ENCODE results near the gene FUZ.

FUZ gene

GRCh38 chr19:49776371-49776764, 36.7 kb downstream of the FUZ start:
- no peak for FAIRE-seq

GRCh38 chr19:49775742-49776370, 37.2 kb downstream of the FUZ start:
- FAIRE-seq: no peak

- FAIRE-seq: no peak
These were observed 38.1 kb downstream of the FUZ start for GRCh38 chr19:49774969-49775368.

- no peak for FAIRE-seq
These were observed 39.3 kb downstream of the FUZ start for GRCh38 chr19:49773663-49774350.

- FAIRE-seq: no peak
These were observed 40.2 kb downstream of the FUZ start for GRCh38 chr19:49772850-49773432.

- no peak for FAIRE-seq
These were observed 41.4 kb downstream of the FUZ start for GRCh38 chr19:49771674-49772139.

GRCh38 chr19:49770529-49770928, 42.6 kb downstream of the FUZ start:
- no peak for FAIRE-seq

GRCh38 chr19:49767967-49768581, 45.0 kb downstream of the FUZ start:
- no peak for FAIRE-seq

GRCh38 chr19:49767381-49767780, 45.7 kb downstream of the FUZ start:
- FAIRE-seq: no peak

GRCh38 chr19:49766930-49767299, 46.2 kb downstream of the FUZ start, which contains the start of gene AP2A1:
TSS of gene AP2A1 (plus strand) at chr19:49767001. CDS start at chr19:49767134, 133 bp downstream.
- no peak for FAIRE-seq

GRCh38 chr19:49766007-49766929, 46.8 kb downstream of the FUZ start:
- peak; percentile 88 for FAIRE-seq

GRCh38 chr19:49764341-49764740, 48.8 kb downstream of the FUZ start:
- FAIRE-seq: no peak

- FAIRE-seq: no peak
These were observed 49.9 kb downstream of the FUZ start, which contains the start of gene TSKS for GRCh38 chr19:49763230-49763629. TSS of gene TSKS (minus strand) at chr19:49763306. CDS start at chr19:49763247, 59 bp downstream.

- FAIRE-seq: no peak
These were observed 51.3 kb downstream of the FUZ start for GRCh38 chr19:49761625-49762311.

- no peak for FAIRE-seq
These were observed 51.9 kb downstream of the FUZ start for GRCh38 chr19:49761249-49761624.

- FAIRE-seq: no peak
These were observed 54.8 kb downstream of the FUZ start for GRCh38 chr19:49758292-49758691.
